Measurements from ENCODE around the gene GALNT9.

- no peak for TF ChIP-seq CTCF (IDR thresholded peaks at IDR 0.05; ENCODE audit: low read depth, low read length)
- TF ChIP-seq EZH2phosphoT487 (IDR thresholded peaks at IDR 0.05; ENCODE audit: low read depth), result no peak
Observed at GRCh38 chr12:132182206-132182710, 147.1 kb downstream of the GALNT9 start.

Data from OCI-LY3 (cell line).